ENCODE measurements around the gene C22orf39.
"Not testable (repeated sequence)": the region's sequence is repeated elsewhere in the genome, so short reads cannot be mapped to it uniquely, and the experiment has no call there.

Gene C22orf39

GRCh38 chr22:19448076-19448607 lies 631 bp upstream of the C22orf39 start:
- DNase-seq (ENCODE audit: low read depth): no peak
- peak overlapping the region; percentile 76 for H3K4me3 ChIP-seq (ENCODE audit: control insufficient read depth, low read depth, low read length)
- TF ChIP-seq CTCF (IDR thresholded peaks at IDR 0.05; ENCODE audit: control insufficient read depth, insufficient read depth, low read depth, low read length, missing control alignments): no peak

GRCh38 chr22:19446603-19447329 lies 745 bp downstream of the C22orf39 start:
- DNase-seq (ENCODE audit: low read depth): no peak
- TF ChIP-seq CTCF (IDR thresholded peaks at IDR 0.05; ENCODE audit: control insufficient read depth, insufficient read depth, low read depth, low read length, missing control alignments): no peak
- peak overlapping the region; percentile 76 for H3K4me3 ChIP-seq (ENCODE audit: control insufficient read depth, low read depth, low read length)

- not testable (repeated sequence) for H3K4me3 ChIP-seq (ENCODE audit: control insufficient read depth, low read depth, low read length); DNase-seq (ENCODE audit: low read depth)
Measured at GRCh38 chr22:19445279-19445982, 2.1 kb downstream of the C22orf39 start.

- TF ChIP-seq CTCF (IDR thresholded peaks at IDR 0.05; ENCODE audit: control insufficient read depth, insufficient read depth, low read depth, low read length, missing control alignments): no peak
- no peak for DNase-seq (ENCODE audit: low read depth)
- no peak overlapping the region for H3K4me3 ChIP-seq (ENCODE audit: control insufficient read depth, low read depth, low read length)
Measured at GRCh38 chr22:19443544-19444211, 3.8 kb downstream of the C22orf39 start.

GRCh38 chr22:19442166-19442565 lies 5.3 kb downstream of the C22orf39 start:
- H3K4me3 ChIP-seq (ENCODE audit: control insufficient read depth, low read depth, low read length): no peak overlapping the region
- TF ChIP-seq CTCF (IDR thresholded peaks at IDR 0.05; ENCODE audit: control insufficient read depth, insufficient read depth, low read depth, low read length, missing control alignments): no peak
- DNase-seq (ENCODE audit: low read depth): no peak

DNA sequence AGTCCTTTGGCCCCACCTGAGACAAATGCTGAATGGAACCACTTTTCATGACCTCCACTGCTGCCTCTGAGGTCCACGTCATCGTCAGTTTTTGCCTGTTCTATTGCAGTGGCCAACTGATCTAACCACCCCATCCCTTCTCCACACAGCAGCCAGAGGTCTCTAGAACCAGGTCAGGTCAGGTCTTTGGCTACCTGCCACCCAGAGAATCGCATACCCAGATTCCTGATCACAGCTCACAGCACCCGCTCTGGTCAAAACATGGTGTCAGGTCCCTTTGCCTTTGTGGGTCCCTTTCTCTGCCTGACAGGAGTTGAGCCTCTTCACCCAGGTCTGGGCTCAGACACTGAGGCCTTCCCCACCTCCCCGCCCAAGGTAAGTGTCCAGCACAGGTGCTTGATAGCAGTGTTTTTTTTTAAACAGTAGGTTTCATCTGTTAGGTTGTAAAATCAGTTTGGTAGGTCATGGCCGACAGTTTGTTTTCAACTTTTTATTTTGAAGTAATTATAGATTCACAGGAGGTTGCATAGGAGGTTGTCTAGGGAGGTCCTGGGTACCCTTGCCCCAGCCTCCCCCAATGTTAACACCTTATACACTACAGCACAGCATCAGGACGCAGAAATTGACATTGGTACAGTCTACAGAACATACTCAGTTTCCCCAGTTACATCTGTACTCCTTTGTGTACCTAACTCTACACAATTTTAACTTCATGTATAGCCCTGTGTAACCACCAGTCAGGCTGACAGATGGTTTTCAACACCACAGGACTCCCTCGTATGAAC lies 6.9 kb downstream of the C22orf39 start:
- H3K4me3 ChIP-seq (ENCODE audit: control insufficient read depth, low read depth, low read length): no peak overlapping the region
- no peak for DNase-seq (ENCODE audit: low read depth)
- no peak for TF ChIP-seq CTCF (IDR thresholded peaks at IDR 0.05; ENCODE audit: control insufficient read depth, insufficient read depth, low read depth, low read length, missing control alignments)
